NT2/D1 (cell line): ENCODE data around the gene TGM3.

Source experiments
- DNase-seq: peaks from one replicate; pipeline ENCODE4 v3.0.0-alpha.2; 2011; ENCODE audit warnings: low read depth, low spot score
- H3K27me3 ChIP-seq: 2 replicates; pipeline ENCODE4 v1.6.0; 2011; ENCODE audit warnings: mild to moderate bottlenecking; ENCODE audit not compliant: insufficient read length, insufficient read depth
- H3K36me3 ChIP-seq: 2 replicates; pipeline ENCODE4 v1.6.1; 2011; ENCODE audit warnings: mild to moderate bottlenecking, low read length, mixed read lengths; ENCODE audit not compliant: insufficient read depth, insufficient read length
- H3K4me1 ChIP-seq: 2 replicates; pipeline ENCODE4 v1.5.1; 2011; ENCODE audit not compliant: insufficient read depth, insufficient read length
- H3K4me3 ChIP-seq: 2 replicates; pipeline ENCODE4 v1.5.1; 2011; ENCODE audit warnings: low read depth; ENCODE audit not compliant: insufficient read length
- H3K9ac ChIP-seq: 2 replicates; pipeline ENCODE4 v1.6.0; 2011; ENCODE audit warnings: low read depth; ENCODE audit not compliant: insufficient read length
- H3K9me3 ChIP-seq: 2 replicates; pipeline ENCODE4 v1.5.1; 2011; ENCODE audit warnings: mild to moderate bottlenecking, low read length; ENCODE audit not compliant: insufficient read depth
- SUZ12 ChIP-seq: IDR thresholded peaks from 2 replicates; pipeline ENCODE4 v1.6.1; 2011; ENCODE audit not compliant: insufficient read length, insufficient read depth; ENCODE audit errors: extremely low read depth
- YY1 ChIP-seq: IDR thresholded peaks from 2 replicates; pipeline ENCODE4 v1.6.1; 2011; ENCODE audit not compliant: insufficient read length, insufficient read depth
- ZNF274 ChIP-seq: IDR thresholded peaks from 2 replicates; pipeline ENCODE4 v1.6.1; 2011; ENCODE audit warnings: mild to moderate bottlenecking, low read depth, low read length

Gene TGM3

DNA sequence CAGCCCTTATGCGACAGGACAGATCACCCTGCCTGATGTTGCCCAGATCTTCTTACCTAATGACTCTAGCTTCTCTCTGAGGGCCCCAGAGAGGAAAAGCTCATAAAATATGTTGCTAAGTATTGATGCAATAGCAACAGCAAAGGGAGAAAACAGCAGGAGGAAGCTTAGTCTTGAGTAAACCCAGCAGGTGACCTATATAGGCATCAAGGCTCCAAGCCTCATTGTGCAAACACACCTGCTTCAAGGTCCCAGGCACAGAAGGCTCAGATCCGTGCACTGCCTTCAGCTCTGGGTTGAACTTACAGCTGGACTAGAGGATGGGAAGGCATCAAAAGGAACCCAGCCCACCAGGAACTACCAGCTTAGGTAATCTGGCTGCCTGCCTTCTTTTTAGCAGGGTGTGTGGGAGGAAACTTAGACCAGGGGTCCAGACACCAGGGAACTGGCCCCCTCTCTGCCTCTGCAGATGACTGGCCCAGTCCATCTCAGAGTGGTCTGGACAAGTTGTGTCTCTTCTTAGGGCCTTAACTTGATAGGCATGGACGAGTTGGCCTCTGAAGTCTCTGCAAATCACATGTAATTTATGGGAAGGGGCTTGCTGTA is 34.4 kb downstream of the TGM3 start:
- DNase-seq: no peak
- no peak overlapping the region for H3K9ac ChIP-seq

DNA sequence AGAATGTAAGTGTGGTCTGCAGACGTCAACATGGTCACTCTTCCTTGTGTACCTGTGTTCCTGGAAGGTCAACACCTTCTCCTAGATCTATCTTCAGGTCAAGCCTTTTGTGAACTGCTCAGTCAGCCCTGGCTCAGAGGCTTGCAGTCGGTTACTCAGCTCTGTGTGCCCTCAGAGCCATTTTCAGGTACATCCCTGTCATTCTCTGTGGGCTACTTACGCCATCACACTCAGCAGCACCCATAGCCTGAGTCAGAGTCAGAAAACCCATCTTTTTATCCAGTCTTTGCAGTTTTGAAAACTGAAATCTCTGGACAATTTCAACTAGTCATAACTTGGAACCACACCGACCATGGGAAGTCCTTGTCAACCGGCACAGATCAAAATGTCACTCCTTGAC is 35.3 kb downstream of the TGM3 start:
- no peak for DNase-seq
- Histone ChIP-seq H3K36me3 (no peaks in the 10 kb centered on the region), H3K27me3 (no peaks in the 10 kb centered on the region), H3K9me3 (no peaks in the 10 kb centered on the region), H3K4me3 (no peak overlapping the region), H3K9ac (no peak overlapping the region), H3K4me1 (peaks cover 3% of the 10 kb centered on the region)
- TF ChIP-seq ZNF274: no peak
- no peak for TF ChIP-seq SUZ12
- no peak for TF ChIP-seq YY1

More for the DNA sequence above, 34.4 kb downstream of the TGM3 start:
- Histone ChIP-seq H3K4me1 (peaks cover 3% of the 10 kb centered on the region), H3K4me3 (no peak overlapping the region), H3K36me3 (no peaks in the 10 kb centered on the region), H3K27me3 (no peaks in the 10 kb centered on the region), H3K9me3 (no peaks in the 10 kb centered on the region)
- no peak for TF ChIP-seq SUZ12
- TF ChIP-seq ZNF274: no peak
- TF ChIP-seq YY1: no peak

DNA sequence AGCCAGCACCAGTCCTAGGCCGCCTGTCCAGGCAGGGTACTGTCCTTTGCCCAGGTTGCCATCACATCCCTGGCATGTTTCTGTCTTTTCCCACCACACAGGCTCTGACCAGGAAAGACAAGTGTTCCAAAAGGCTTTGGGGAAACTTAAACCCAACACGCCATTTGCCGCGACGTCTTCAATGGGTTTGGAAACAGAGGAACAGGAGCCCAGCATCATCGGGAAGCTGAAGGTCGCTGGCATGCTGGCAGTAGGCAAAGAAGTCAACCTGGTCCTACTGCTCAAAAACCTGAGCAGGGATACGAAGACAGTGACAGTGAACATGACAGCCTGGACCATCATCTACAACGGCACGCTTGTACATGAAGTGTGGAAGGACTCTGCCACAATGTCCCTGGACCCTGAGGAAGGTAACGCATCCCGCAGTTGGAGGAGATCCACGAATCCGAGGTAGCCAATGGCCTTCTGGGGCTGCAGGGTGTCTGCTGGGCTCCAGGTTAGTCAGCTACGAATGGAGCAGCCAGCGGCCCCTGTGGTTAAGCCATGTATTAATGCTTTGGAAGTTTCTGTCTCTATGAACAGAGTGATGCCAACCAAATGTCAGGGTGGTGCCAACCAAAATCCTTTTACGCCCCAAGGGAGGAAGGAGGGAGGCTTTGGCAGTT is 36.2 kb downstream of the TGM3 start:
- no peaks in the 10 kb centered on the region for H3K36me3 ChIP-seq
- H3K9me3 ChIP-seq: no peaks in the 10 kb centered on the region
- H3K4me3 ChIP-seq: no peak overlapping the region
- H3K9ac ChIP-seq: no peak overlapping the region
- TF ChIP-seq SUZ12 (no peak), YY1 (no peak), ZNF274 (no peak)
- DNase-seq: no peak
- peaks cover 3% of the 10 kb centered on the region for H3K4me1 ChIP-seq
- no peaks in the 10 kb centered on the region for H3K27me3 ChIP-seq

DNA sequence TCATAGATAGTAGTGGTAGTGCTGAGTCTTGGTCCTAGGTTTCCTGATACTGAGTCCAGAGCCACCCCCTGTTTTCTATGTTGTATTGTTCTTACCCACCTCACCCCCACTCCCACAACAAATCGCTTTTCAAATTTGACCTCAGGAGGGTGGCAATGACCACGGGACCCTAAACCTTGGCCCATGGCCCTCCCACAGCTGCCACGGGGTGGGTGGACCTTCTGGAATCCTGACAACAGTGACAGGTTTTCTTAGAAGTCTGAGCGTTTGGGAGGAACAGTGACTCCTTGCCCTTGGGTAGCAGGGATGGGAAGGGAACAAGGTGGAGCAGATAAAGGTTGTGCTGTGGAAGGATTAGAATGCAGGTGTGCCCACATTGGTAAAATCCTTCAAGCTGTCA is 36.9 kb downstream of the TGM3 start:
- Histone ChIP-seq H3K36me3 (no peaks in the 10 kb centered on the region), H3K9ac (no peak overlapping the region), H3K9me3 (no peaks in the 10 kb centered on the region), H3K27me3 (no peaks in the 10 kb centered on the region), H3K4me3 (no peak overlapping the region), H3K4me1 (peaks cover 3% of the 10 kb centered on the region)
- no peak for TF ChIP-seq SUZ12
- no peak for TF ChIP-seq YY1
- TF ChIP-seq ZNF274: no peak
- DNase-seq: no peak

DNA sequence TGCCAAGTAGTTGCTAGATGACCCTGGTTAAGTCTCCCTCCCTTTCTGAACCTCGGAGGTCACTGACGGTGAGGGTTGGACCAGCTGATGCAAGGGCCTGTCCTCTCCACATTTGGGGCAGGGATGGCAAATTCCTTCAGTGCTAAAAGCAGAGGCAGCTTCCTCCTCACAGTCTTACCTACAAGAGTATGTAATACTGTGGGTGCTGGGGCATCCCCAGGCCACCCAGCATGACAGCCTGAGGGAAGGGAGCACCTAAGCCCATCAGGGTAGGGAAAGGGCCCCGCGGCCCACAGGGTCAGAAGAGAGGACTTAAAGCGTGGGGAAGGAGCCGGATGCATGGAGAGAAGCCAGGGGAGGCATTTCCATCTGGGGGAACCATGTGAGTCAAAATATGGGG is 38.0 kb downstream of the TGM3 start:
- DNase-seq: no peak
- TF ChIP-seq YY1 (no peak), ZNF274 (no peak), SUZ12 (no peak)

DNA sequence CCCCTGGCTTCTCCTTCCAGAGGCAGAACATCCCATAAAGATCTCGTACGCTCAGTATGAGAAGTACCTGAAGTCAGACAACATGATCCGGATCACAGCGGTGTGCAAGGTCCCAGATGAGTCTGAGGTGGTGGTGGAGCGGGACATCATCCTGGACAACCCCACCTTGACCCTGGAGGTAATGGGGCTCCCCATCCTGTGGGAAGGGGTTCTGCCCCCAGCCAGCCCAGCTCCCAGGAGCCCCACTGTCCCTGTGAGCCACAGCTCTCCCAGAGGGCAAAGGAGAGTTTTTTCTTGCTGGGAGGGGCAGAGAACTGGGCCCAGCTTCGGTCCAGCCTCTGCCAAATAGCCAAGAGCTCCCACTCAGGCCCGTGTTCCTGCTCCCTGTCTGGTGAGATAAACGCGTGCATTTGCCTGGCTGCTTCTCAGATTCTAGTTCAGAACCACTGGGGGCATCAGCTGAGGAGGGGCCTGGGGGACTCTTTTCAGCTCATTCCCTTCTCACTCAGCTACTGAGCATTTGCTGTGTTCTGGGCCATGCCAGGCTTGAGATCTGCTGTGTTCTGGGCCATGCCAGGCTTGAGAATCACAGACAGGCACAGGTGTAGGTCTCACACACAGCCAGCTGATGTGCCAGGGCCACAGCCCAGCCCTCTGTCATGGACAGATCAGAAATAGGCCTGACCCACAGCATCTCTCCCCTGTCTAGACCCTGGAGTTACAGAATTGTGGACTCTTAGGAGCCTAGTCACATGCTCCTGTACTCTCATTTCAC is 39.5 kb downstream of the TGM3 start:
- H3K9me3 ChIP-seq: no peaks in the 10 kb centered on the region
- no peak overlapping the region for H3K9ac ChIP-seq
- no peaks in the 10 kb centered on the region for H3K27me3 ChIP-seq
- H3K36me3 ChIP-seq: no peaks in the 10 kb centered on the region
- TF ChIP-seq SUZ12 (no peak), YY1 (no peak), ZNF274 (no peak)
- no peaks in the 10 kb centered on the region for H3K4me1 ChIP-seq
- H3K4me3 ChIP-seq: no peak overlapping the region
- no peak for DNase-seq

More for the DNA sequence above, 38.0 kb downstream of the TGM3 start:
- Histone ChIP-seq H3K36me3 (no peaks in the 10 kb centered on the region), H3K4me1 (no peaks in the 10 kb centered on the region), H3K9ac (no peak overlapping the region), H3K4me3 (no peak overlapping the region), H3K9me3 (no peaks in the 10 kb centered on the region), H3K27me3 (no peaks in the 10 kb centered on the region)

DNA sequence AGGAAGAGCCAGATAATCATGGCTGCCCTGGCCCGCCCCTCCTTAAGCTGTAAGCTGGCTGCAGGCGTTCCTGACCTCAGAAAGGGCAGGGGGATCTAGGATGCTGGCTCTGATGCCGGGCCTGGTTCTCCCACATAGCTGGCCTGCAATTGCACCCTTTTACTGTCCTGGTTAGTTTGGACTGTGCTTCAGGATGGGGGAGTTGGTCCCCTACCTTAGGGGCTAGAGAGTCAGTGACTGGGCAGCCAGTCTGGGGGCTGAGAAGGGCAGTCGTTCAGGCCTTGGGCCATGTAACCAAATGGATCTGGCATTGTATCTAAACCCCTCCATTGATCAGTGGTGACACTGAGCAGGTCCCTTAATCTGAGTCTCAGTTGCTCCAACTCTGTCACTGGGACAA is 40.7 kb downstream of the TGM3 start:
- Histone ChIP-seq H3K4me1 (no peaks in the 10 kb centered on the region), H3K9ac (no peak overlapping the region), H3K36me3 (no peaks in the 10 kb centered on the region), H3K9me3 (no peaks in the 10 kb centered on the region), H3K27me3 (no peaks in the 10 kb centered on the region), H3K4me3 (no peak overlapping the region)
- DNase-seq: no peak
- TF ChIP-seq YY1: no peak
- TF ChIP-seq SUZ12: no peak
- no peak for TF ChIP-seq ZNF274
